Measurements from ENCODE around the gene VAC14.

GRCh38 chr16:70723740-70724145 lies 77.2 kb downstream of the VAC14 start:
- TF ChIP-seq FOSL1 (IDR thresholded peaks at IDR 0.05; ENCODE audit: insufficient read depth, low read depth, low read length) (no peak), RXRA (IDR thresholded peaks at IDR 0.05; ENCODE audit: insufficient read depth, low read depth, low read length) (no peak), CTCF (IDR thresholded peaks at IDR 0.05; ENCODE audit: control extremely low read depth in 1 of 3, insufficient read depth in 1 of 3, low read depth in 1 of 3, low read length in 3 of 3) (no peak)
